ENCODE data around the gene ANO9.

The ANO9 gene, protein sequence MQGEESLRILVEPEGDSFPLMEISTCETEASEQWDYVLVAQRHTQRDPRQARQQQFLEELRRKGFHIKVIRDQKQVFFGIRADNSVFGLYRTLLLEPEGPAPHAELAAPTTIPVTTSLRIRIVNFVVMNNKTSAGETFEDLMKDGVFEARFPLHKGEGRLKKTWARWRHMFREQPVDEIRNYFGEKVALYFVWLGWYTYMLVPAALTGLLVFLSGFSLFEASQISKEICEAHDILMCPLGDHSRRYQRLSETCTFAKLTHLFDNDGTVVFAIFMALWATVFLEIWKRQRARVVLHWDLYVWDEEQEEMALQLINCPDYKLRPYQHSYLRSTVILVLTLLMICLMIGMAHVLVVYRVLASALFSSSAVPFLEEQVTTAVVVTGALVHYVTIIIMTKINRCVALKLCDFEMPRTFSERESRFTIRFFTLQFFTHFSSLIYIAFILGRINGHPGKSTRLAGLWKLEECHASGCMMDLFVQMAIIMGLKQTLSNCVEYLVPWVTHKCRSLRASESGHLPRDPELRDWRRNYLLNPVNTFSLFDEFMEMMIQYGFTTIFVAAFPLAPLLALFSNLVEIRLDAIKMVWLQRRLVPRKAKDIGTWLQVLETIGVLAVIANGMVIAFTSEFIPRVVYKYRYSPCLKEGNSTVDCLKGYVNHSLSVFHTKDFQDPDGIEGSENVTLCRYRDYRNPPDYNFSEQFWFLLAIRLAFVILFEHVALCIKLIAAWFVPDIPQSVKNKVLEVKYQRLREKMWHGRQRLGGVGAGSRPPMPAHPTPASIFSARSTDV

DNA sequence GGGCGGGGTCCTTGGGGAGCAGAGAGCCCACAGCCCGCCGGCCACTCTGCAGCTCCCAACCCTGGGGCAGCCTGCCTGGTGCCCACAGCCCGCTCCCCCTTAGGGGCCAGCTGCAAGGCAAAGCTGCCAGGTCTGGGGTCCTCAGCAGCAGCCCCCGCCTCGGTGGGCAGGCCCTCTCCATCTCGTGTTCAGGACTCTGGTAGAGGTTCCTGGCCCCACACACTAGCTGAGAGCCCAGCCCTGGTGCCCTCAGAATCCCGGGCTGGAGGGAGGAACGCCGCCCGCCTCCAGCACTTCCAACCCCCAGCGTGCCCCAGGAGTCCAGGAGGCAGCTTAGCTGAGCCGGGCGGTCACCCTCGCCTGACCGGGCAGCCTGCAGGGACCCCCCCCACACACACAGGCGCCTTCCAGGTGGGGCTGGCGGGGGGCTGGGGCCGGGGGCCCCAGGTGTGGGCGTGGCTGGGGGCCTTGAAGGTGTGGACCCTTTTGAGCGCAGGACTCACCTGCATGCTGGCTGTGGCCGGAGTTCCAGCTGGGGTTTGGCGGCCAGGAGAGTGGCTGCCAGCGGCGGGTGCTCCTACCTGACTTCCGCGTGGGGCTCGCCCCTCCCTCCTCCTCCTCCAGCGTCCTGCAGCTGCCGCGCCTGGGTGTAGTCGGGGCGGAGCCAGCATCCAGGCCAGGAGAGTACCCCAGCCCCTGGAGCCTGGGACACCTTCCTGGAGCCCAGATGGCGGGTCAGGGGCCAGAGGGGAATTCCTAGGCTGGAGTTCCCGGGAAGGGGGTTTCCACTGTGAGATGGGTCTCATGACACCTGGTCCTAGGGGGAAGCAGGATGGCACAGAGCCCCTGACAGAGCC lies at the start of gene ANO9:
Gene ANO9, minus strand, starts transcription at position 594 of the 857 bp plus-strand sequence. Its CDS starts 85 bp downstream, at position 509.
- TF ChIP-seq, protein P1, sequence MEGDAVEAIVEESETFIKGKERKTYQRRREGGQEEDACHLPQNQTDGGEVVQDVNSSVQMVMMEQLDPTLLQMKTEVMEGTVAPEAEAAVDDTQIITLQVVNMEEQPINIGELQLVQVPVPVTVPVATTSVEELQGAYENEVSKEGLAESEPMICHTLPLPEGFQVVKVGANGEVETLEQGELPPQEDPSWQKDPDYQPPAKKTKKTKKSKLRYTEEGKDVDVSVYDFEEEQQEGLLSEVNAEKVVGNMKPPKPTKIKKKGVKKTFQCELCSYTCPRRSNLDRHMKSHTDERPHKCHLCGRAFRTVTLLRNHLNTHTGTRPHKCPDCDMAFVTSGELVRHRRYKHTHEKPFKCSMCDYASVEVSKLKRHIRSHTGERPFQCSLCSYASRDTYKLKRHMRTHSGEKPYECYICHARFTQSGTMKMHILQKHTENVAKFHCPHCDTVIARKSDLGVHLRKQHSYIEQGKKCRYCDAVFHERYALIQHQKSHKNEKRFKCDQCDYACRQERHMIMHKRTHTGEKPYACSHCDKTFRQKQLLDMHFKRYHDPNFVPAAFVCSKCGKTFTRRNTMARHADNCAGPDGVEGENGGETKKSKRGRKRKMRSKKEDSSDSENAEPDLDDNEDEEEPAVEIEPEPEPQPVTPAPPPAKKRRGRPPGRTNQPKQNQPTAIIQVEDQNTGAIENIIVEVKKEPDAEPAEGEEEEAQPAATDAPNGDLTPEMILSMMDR (conservative IDR thresholded peaks at IDR 0.05): no peak
- TF ChIP-seq ZFX (IDR thresholded peaks at IDR 0.05): no peak
- H3K27ac ChIP-seq: peak within 1 kb of the TSS; percentile 19; the same call in 1 of the 2 replicates

DNA sequence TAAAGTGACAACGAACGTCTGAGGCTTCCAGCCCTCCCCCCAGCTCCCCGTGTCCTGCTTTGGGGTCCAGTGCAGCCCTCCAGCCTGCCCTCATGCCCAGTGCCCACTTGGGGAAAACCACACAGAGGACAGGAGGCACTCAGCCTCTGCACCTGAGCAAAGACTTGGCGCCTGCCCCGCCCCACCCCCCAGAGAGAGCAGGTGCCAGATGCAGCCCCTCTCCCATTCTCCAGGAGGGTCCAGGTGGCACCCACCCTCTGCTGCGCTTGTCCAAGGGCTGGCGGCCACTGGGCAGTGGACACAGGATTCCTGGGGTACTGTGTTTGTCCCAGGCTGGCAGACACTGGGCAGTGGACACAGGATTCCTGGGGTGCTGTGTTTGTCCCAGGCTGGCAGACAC lies 49.5 kb upstream of the ANO9 start:
- no peak overlapping the region for H3K27ac ChIP-seq

DNA sequence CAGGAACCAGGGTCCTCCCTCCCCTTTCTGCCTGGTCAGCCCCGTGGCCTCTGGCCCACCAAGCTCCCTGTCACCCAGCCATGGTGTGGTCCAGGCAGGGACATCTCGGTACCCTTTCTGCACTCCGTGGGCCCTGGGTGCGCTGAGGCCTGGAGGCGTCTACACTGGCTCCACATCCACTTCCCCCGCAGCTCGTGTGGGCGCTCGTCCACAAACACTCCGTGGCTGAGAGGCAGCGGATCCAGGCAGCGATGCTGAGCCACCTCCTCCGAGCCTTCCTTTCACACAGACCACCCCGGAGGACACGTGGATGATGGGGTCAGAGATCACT lies 49.1 kb upstream of the ANO9 start:
- TF ChIP-seq ZFX (IDR thresholded peaks at IDR 0.05): no peak
- TF ChIP-seq, protein P1 (conservative IDR thresholded peaks at IDR 0.05): no peak
- no peak overlapping the region for H3K27ac ChIP-seq

More for the DNA sequence above, 49.5 kb upstream of the ANO9 start:
- TF ChIP-seq, protein P1 (conservative IDR thresholded peaks at IDR 0.05): no peak
- TF ChIP-seq ZFX (IDR thresholded peaks at IDR 0.05): no peak

DNA sequence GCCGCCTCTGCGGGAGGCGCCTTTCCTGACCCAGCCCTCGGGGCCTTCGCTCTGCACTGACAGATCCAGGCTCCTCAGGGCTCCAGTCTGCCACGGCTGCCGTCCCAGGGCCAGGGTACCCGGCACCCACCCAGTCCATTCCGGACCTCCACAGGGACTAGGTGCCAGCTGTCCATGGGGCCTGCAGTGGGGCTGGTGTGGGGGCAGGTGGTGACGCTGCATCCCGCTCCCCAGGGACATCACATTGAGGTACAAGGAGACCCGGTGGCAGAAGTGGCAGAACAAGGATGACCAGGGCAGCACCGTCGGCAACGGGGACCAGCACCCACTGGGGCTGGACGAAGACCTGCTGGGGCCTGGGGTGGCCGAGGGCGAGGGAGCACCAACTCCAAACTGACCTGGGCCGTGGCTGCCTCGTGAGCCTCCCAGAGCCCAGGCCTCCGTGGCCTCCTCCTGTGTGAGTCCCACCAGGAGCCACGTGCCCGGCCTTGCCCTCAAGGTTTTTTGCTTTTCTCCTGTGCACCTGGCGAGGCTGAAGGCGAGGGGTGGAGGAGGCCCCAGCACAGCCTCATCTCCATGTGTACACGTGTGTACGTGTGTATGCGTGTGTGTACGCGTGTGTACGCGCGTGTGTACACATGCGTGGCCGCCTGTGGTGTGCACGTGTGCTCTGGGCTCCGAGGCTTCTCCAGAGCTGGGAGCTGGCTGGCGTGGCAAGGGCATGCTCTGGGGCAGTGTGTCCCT lies 48.5 kb upstream of the ANO9 start:
- no peak overlapping the region for H3K27ac ChIP-seq
- TF ChIP-seq, protein P1 (conservative IDR thresholded peaks at IDR 0.05): no peak
- no peak for TF ChIP-seq ZFX (IDR thresholded peaks at IDR 0.05)

DNA sequence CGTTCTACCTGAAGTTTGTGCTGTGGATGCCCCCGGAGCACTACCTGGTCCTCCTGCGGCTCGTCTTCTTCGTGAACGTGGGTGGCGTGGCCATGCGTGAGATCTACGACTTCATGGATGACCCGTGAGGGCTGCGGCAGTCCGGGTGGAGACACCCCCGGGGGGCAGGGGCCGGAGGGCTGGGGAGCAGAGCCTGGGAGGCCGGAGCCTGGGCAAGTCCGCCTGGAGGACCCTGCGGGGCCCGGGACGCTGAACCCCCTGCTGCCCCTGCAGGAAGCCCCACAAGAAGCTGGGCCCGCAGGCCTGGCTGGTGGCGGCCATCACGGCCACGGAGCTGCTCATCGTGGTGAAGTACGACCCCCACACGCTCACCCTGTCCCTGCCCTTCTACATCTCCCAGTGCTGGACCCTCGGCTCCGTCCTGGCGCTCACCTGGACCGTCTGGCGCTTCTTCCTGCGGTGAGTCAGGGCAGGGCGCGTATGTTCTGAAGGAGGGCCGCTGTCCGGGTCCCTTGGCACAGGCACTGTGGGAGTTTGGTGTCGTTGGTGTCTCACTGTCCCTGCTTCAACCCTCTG lies 47.9 kb upstream of the ANO9 start:
- TF ChIP-seq, protein P1 (conservative IDR thresholded peaks at IDR 0.05): no peak
- no peak for TF ChIP-seq ZFX (IDR thresholded peaks at IDR 0.05)
- no peak overlapping the region for H3K27ac ChIP-seq

DNA sequence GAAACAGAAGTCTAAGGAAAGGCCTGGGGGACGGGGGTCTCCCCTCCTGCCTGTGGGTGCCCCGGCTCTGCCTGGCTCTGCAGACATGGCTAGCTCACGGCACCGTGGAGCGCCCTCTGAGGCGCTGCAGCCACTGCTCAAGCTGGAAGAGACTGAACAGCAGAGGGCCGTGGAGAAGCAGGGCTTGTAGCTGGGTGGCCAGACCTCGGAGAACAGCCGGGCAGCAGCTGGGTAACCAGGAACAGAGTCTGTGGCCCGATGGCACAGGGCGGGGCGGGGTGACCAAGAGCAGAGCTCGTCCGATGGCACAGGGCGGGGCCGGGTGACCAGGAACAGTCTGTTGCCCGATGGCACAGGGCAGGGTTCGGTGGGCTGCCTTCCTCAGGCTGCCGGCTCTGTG lies 47.2 kb upstream of the ANO9 start:
- H3K27ac ChIP-seq: no peak overlapping the region
- TF ChIP-seq, protein P1 (conservative IDR thresholded peaks at IDR 0.05): no peak
- no peak for TF ChIP-seq ZFX (IDR thresholded peaks at IDR 0.05)
